SK-N-SH treated with all-trans-retinoic acid at 6 μM for 48 hours (cell line): Measurements from ENCODE around the gene NRDE2.
"Not testable (repeated sequence)": the region's sequence is repeated elsewhere in the genome, so short reads cannot be mapped to it uniquely, and the experiment has no call there.

Experiments
- ATAC-seq: fragments of 200-7000 bp; cut with Tn5 transposase; 3 replicates; pipeline ENCODE4 v1.9.1; 2020; ENCODE audit warnings: mild to moderate bottlenecking, moderate library complexity
- ARNTL ChIP-seq: fragments of 450-650 bp; formaldehyde crosslinking; IDR thresholded peaks from 2 replicates; pipeline ENCODE4 v1.5.0; 2020; ENCODE audit warnings: low read depth, mild to moderate bottlenecking, moderate library complexity, borderline replicate concordance
- BACH2 ChIP-seq: fragments of 250-450 bp; sonication (Bioruptor Pico); IDR thresholded peaks from 2 replicates; pipeline ENCODE4 v1.9.0; 2021; ENCODE audit warnings: mild to moderate bottlenecking, borderline replicate concordance
- CSDC2 ChIP-seq: fragments of 250-450 bp; sonication (Bioruptor Pico); IDR thresholded peaks from 2 replicates; pipeline ENCODE4 v1.5.0; 2020; ENCODE audit warnings: mild to moderate bottlenecking, moderate library complexity
- CSRNP3 ChIP-seq: fragments of 250-450 bp; sonication (Bioruptor Pico); IDR thresholded peaks from 2 replicates; pipeline ENCODE4 v1.5.1; 2021; ENCODE audit warnings: mild to moderate bottlenecking, moderate library complexity
- ESRRG ChIP-seq: fragments of 250-450 bp; sonication (Bioruptor Pico); IDR thresholded peaks from 2 replicates; pipeline ENCODE4 v1.6.1; 2021; ENCODE audit warnings: mild to moderate bottlenecking
- ISL1 ChIP-seq: fragments of 250-450 bp; sonication (Bioruptor Pico); IDR thresholded peaks from 2 replicates; pipeline ENCODE4 v2.1.2; 2022; ENCODE audit warnings: mild to moderate bottlenecking, moderate library complexity
- OSR1 ChIP-seq: fragments of 250-450 bp; sonication (Bioruptor Pico); IDR thresholded peaks from 2 replicates; pipeline ENCODE4 v1.8.0; 2022; ENCODE audit warnings: moderate library complexity, mild to moderate bottlenecking, inconsistent platforms
- PPARA ChIP-seq: fragments of 250-450 bp; sonication (Bioruptor Pico); IDR thresholded peaks from 2 replicates; pipeline ENCODE4 v1.5.0; 2020; ENCODE audit warnings: mild to moderate bottlenecking, borderline replicate concordance
- SNAI2 ChIP-seq: fragments of 250-450 bp; sonication (Bioruptor Pico); IDR thresholded peaks from 2 replicates; pipeline ENCODE4 v1.5.0; 2020; ENCODE audit warnings: mild to moderate bottlenecking, moderate library complexity
- TCF4 ChIP-seq: fragments of 250-450 bp; sonication (Bioruptor Pico); IDR thresholded peaks from 2 replicates; pipeline ENCODE4 v1.8.0; 2021; ENCODE audit warnings: mild to moderate bottlenecking, moderate library complexity, borderline replicate concordance
- TOX ChIP-seq: fragments of 250-450 bp; sonication (Bioruptor Pico); IDR thresholded peaks from 2 replicates; pipeline ENCODE4 v1.8.0; 2021; ENCODE audit warnings: mild to moderate bottlenecking, moderate library complexity, borderline replicate concordance
- ZC3H10 ChIP-seq: fragments of 250-450 bp; sonication (Bioruptor Pico); IDR thresholded peaks from 2 replicates; pipeline ENCODE4 v1.5.1; 2021; ENCODE audit warnings: mild to moderate bottlenecking, moderate library complexity
- ZFP3 ChIP-seq: fragments of 250-450 bp; sonication (Bioruptor Pico); IDR thresholded peaks from 2 replicates; pipeline ENCODE4 v1.5.0; 2020; ENCODE audit warnings: mild to moderate bottlenecking, moderate library complexity
- ZFP30 ChIP-seq: fragments of 450-650 bp; formaldehyde crosslinking; IDR thresholded peaks from 2 replicates; pipeline ENCODE4 v1.5.0; 2022; ENCODE audit warnings: mild to moderate bottlenecking, moderate library complexity
- ZNF565 ChIP-seq: fragments of 450-650 bp; formaldehyde crosslinking; conservative IDR thresholded peaks from 2 replicates; pipeline ENCODE4 v1.5.0; 2020; ENCODE audit warnings: low read depth, mild to moderate bottlenecking, moderate library complexity
- ZNF70 ChIP-seq: fragments of 450-650 bp; formaldehyde crosslinking; IDR thresholded peaks from 2 replicates; pipeline ENCODE4 v1.5.0; 2020; ENCODE audit warnings: mild to moderate bottlenecking, moderate library complexity
- ZNF8 ChIP-seq: fragments of 450-650 bp; formaldehyde crosslinking; IDR thresholded peaks from 2 replicates; pipeline ENCODE4 v1.5.0; 2020; ENCODE audit warnings: mild to moderate bottlenecking, moderate library complexity
- TF ChIP-seq, protein P1 (sequence below): fragments of 250-450 bp; sonication (Bioruptor Pico); IDR thresholded peaks from 2 replicates; pipeline ENCODE4 v1.8.0; 2021; ENCODE audit warnings: low read depth, mild to moderate bottlenecking, moderate library complexity, borderline replicate concordance
- TF ChIP-seq, protein P2 (sequence below): fragments of 250-450 bp; sonication (Bioruptor Pico); IDR thresholded peaks from 2 replicates; pipeline ENCODE4 v1.5.1; 2020; ENCODE audit warnings: low read depth, mild to moderate bottlenecking, moderate library complexity
- TF ChIP-seq, protein P3 (sequence below): fragments of 250-450 bp; sonication (Bioruptor Pico); IDR thresholded peaks from 2 replicates; pipeline ENCODE4 v1.8.0; 2020; ENCODE audit warnings: mild to moderate bottlenecking, moderate library complexity, borderline replicate concordance

Gene NRDE2

DNA sequence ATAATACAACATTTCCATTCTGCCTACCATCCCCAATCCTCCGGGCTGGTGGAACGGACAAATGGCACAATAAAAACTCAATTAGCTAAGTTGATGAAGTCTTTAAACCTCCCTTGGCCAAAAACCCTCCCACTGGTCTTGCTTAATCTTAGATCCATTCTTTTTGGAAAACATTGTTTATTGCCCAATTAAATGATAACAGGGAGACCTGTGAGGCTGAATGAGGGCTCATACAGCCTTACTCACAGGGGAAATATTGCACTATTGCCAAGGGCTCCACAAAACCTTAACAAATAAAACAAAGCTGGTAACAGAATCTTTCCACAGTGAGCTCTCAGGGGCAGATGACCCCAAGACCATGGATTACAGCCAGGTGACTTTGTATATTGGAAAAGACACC is 83.1 kb downstream of the NRDE2 start:
- no peak for TF ChIP-seq OSR1 (CRISPR knock-in tag)
- TF ChIP-seq, protein P1, sequence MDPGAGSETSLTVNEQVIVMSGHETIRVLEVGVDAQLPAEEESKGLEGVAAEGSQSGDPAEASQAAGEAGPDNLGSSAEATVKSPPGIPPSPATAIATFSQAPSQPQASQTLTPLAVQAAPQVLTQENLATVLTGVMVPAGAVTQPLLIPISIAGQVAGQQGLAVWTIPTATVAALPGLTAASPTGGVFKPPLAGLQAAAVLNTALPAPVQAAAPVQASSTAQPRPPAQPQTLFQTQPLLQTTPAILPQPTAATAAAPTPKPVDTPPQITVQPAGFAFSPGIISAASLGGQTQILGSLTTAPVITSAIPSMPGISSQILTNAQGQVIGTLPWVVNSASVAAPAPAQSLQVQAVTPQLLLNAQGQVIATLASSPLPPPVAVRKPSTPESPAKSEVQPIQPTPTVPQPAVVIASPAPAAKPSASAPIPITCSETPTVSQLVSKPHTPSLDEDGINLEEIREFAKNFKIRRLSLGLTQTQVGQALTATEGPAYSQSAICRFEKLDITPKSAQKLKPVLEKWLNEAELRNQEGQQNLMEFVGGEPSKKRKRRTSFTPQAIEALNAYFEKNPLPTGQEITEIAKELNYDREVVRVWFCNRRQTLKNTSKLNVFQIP: no peak
- TF ChIP-seq ZNF8 (CRISPR knock-in tag): no peak
- TF ChIP-seq, protein P2, sequence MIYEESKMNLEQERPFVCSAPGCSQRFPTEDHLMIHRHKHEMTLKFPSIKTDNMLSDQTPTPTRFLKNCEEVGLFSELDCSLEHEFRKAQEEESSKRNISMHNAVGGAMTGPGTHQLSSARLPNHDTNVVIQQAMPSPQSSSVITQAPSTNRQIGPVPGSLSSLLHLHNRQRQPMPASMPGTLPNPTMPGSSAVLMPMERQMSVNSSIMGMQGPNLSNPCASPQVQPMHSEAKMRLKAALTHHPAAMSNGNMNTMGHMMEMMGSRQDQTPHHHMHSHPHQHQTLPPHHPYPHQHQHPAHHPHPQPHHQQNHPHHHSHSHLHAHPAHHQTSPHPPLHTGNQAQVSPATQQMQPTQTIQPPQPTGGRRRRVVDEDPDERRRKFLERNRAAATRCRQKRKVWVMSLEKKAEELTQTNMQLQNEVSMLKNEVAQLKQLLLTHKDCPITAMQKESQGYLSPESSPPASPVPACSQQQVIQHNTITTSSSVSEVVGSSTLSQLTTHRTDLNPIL (CRISPR knock-in tag): no peak
- no peak for TF ChIP-seq CSRNP3 (CRISPR knock-in tag)
- TF ChIP-seq BACH2 (CRISPR knock-in tag): no peak
- TF ChIP-seq, protein P3, sequence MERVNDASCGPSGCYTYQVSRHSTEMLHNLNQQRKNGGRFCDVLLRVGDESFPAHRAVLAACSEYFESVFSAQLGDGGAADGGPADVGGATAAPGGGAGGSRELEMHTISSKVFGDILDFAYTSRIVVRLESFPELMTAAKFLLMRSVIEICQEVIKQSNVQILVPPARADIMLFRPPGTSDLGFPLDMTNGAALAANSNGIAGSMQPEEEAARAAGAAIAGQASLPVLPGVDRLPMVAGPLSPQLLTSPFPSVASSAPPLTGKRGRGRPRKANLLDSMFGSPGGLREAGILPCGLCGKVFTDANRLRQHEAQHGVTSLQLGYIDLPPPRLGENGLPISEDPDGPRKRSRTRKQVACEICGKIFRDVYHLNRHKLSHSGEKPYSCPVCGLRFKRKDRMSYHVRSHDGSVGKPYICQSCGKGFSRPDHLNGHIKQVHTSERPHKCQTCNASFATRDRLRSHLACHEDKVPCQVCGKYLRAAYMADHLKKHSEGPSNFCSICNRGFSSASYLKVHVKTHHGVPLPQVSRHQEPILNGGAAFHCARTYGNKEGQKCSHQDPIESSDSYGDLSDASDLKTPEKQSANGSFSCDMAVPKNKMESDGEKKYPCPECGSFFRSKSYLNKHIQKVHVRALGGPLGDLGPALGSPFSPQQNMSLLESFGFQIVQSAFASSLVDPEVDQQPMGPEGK (CRISPR knock-in tag): no peak
- no peak for TF ChIP-seq ISL1 (CRISPR knock-in tag)
- TF ChIP-seq ZNF565 (CRISPR knock-in tag): no peak
- TF ChIP-seq ZC3H10 (CRISPR knock-in tag): no peak
- no peak for TF ChIP-seq PPARA (CRISPR knock-in tag)
- TF ChIP-seq CSDC2 (CRISPR knock-in tag): no peak
- TF ChIP-seq ZFP3 (CRISPR knock-in tag): no peak
- TF ChIP-seq SNAI2 (CRISPR knock-in tag): no peak
- TF ChIP-seq ESRRG (CRISPR knock-in tag): no peak
- no peak for TF ChIP-seq ARNTL (CRISPR knock-in tag)
- no peak for ATAC-seq

GRCh38 chr14:90247441-90247840 is 84.3 kb downstream of the NRDE2 start:
- ATAC-seq: not testable (repeated sequence)

DNA sequence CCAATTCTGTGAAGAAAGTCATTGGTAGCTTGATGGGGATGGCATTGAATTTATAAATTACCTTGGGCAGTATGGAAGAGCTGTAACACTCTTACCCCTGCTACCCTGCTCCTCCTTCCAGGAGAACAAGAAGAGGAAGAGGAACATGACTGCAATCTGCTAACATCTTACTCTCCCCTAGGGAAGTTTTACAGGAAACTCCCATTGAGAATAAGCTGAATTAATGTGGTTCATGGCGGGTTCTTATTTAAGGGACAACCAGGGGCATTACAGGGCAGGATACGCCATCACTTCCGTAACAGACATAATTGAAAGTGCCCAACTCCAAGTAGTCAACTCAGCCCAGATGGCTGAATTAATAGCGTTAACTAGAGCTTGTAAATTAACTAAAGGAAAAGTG is 84.8 kb downstream of the NRDE2 start:
- no peak for ATAC-seq
- TF ChIP-seq TOX (CRISPR knock-in tag) (no peak), ESRRG (CRISPR knock-in tag) (no peak), TCF4 (CRISPR knock-in tag) (no peak), ARNTL (CRISPR knock-in tag) (no peak), ZFP30 (CRISPR knock-in tag) (no peak), PPARA (CRISPR knock-in tag) (no peak), ZFP3 (CRISPR knock-in tag) (no peak), ZC3H10 (CRISPR knock-in tag) (no peak), BACH2 (CRISPR knock-in tag) (no peak), CSDC2 (CRISPR knock-in tag) (no peak), ZNF70 (CRISPR knock-in tag) (no peak)
- TF ChIP-seq, protein P2 (CRISPR knock-in tag): no peak
- TF ChIP-seq, protein P3 (CRISPR knock-in tag): no peak
